DOHH2 (cell line): ENCODE data around the gene SPATC1L.
"Not testable (repeated sequence)": the region's sequence is repeated elsewhere in the genome, so short reads cannot be mapped to it uniquely, and the experiment has no call there.

Source experiments
- CTCF ChIP-seq: fragments of 200-600 bp; sonication (generic); IDR thresholded peaks from one replicate; pipeline ENCODE4 v1.5.1; 2014; ENCODE audit warnings: antibody characterized with exemption, mild to moderate bottlenecking, low read depth, low read length; ENCODE audit not compliant: poor library complexity, severe bottlenecking
- EZH2phosphoT487 ChIP-seq: fragments of 200-600 bp; sonication (generic); IDR thresholded peaks from 2 replicates; pipeline ENCODE4 v1.6.1; 2017; ENCODE audit warnings: borderline replicate concordance, mild to moderate bottlenecking, antibody characterized with exemption, low read length, moderate library complexity, mixed read lengths

- TF ChIP-seq CTCF, EZH2phosphoT487: not testable (repeated sequence)
These were observed 13.6 kb downstream of the SPATC1L start for GRCh38 chr21:46170436-46171193.
